ENCODE data around the gene VMO1.

The VMO1 gene

GRCh38 chr17:4796552-4796920 is 10.4 kb upstream of the VMO1 start:
- no peak for DNase-seq

- DNase-seq: no peak
These were observed 9.0 kb upstream of the VMO1 start for GRCh38 chr17:4795168-4795567.

- no peak for DNase-seq
These were observed 4.5 kb upstream of the VMO1 start for GRCh38 chr17:4790705-4791088.

- DNase-seq: peak; percentile 48 to 76 (median 68)
These were observed 4.0 kb upstream of the VMO1 start for GRCh38 chr17:4789951-4790704.

GRCh38 chr17:4789701-4789950 is 3.5 kb upstream of the VMO1 start:
- DNase-seq: no peak

- no peak for DNase-seq
These were observed 2.9 kb upstream of the VMO1 start, which contains the start of gene GLTPD2 for GRCh38 chr17:4788807-4789700. Gene GLTPD2 (plus strand): TSS chr17:4788964. CDS start chr17:4789012, 48 bp downstream.

- DNase-seq: no peak
These were observed 2.1 kb upstream of the VMO1 start for GRCh38 chr17:4788159-4788806.

- DNase-seq: no peak
These were observed 352 bp upstream of the VMO1 start for GRCh38 chr17:4786516-4786915.

GRCh38 chr17:4785311-4786105 is 656 bp downstream of the VMO1 start:
- DNase-seq: peak in 2 of 6 experiments; percentile 12 to 19

GRCh38 chr17:4782652-4783051 is 3.5 kb downstream of the VMO1 start:
- no peak for DNase-seq

- DNase-seq: no peak
These were observed 5.7 kb downstream of the VMO1 start for GRCh38 chr17:4780325-4780955.

GRCh38 chr17:4777969-4778760 is 8.0 kb downstream of the VMO1 start:
- DNase-seq: no peak

- no peak for DNase-seq
These were observed 13.9 kb downstream of the VMO1 start for GRCh38 chr17:4772235-4772613.

GRCh38 chr17:4771519-4772234 is 14.5 kb downstream of the VMO1 start, which contains the start of gene TM4SF5:
Gene TM4SF5 (plus strand): TSS chr17:4771886. CDS start chr17:4771923, 37 bp downstream.
- DNase-seq: no peak

- no peak for DNase-seq
These were observed 16.5 kb downstream of the VMO1 start for GRCh38 chr17:4769628-4770027.

GRCh38 chr17:4768298-4768697 is 17.9 kb downstream of the VMO1 start:
- no peak for DNase-seq

- no peak for DNase-seq
These were observed 19.4 kb downstream of the VMO1 start for GRCh38 chr17:4766723-4767122.

GRCh38 chr17:4766201-4766600 is 20.0 kb downstream of the VMO1 start:
- no peak for DNase-seq

- no peak for DNase-seq
These were observed 21.6 kb downstream of the VMO1 start for GRCh38 chr17:4764595-4764994.

- no peak for DNase-seq
These were observed 26.4 kb downstream of the VMO1 start for GRCh38 chr17:4759776-4760236.

- DNase-seq: no peak
These were observed 32.8 kb downstream of the VMO1 start for GRCh38 chr17:4753392-4753791.

All from stimulated activated naive CD4-positive, alpha-beta T cell (primary cell).